Fibroblast of skin of left biceps (primary cell): ENCODE data around the gene SRD5A2.
A peak's percentile ranks its signal among the peaks of the same experiment; 100 is the strongest.
"Not testable (repeated sequence)": the region's sequence is repeated elsewhere in the genome, so short reads cannot be mapped to it uniquely, and the experiment has no call there.

Experiments
- DNase-seq, 2 experiments: peaks; one replicate each; pipeline ENCODE4 v3.0.0-alpha.2; 2013; ENCODE audit warnings: low read depth in 2 of 2

Gene SRD5A2

GRCh38 chr2:31533036-31533435, 47.7 kb downstream of the SRD5A2 start:
- no peak for DNase-seq

GRCh38 chr2:31531101-31531500, 49.6 kb downstream of the SRD5A2 start:
- DNase-seq, result no peak

GRCh38 chr2:31529256-31529655, 51.5 kb downstream of the SRD5A2 start:
- DNase-seq, result no peak

- no peak for DNase-seq
Observed at GRCh38 chr2:31528823-31529222, 51.9 kb downstream of the SRD5A2 start.

- DNase-seq, result no peak
Observed at GRCh38 chr2:31526946-31527732, 53.6 kb downstream of the SRD5A2 start.

- DNase-seq, result no peak
Observed at GRCh38 chr2:31525876-31526275, 54.9 kb downstream of the SRD5A2 start.

- no peak for DNase-seq
Observed at GRCh38 chr2:31524592-31524991, 56.1 kb downstream of the SRD5A2 start.

GRCh38 chr2:31523871-31524492, 56.8 kb downstream of the SRD5A2 start:
- DNase-seq, result peak; percentile 17 to 21

GRCh38 chr2:31522786-31523185, 58.0 kb downstream of the SRD5A2 start:
- DNase-seq, result no peak

GRCh38 chr2:31517442-31518203, 63.1 kb downstream of the SRD5A2 start:
- no peak for DNase-seq

GRCh38 chr2:31515586-31515985, 65.2 kb downstream of the SRD5A2 start:
- DNase-seq, result no peak

GRCh38 chr2:31513553-31513952, 67.2 kb downstream of the SRD5A2 start:
- DNase-seq, result no peak

GRCh38 chr2:31511376-31511775, 69.4 kb downstream of the SRD5A2 start:
- DNase-seq, result no peak

GRCh38 chr2:31505111-31505510, 75.6 kb downstream of the SRD5A2 start:
- DNase-seq, result no peak

- DNase-seq, result no peak
Observed at GRCh38 chr2:31504311-31504710, 76.4 kb downstream of the SRD5A2 start.

GRCh38 chr2:31496451-31496874, 84.3 kb downstream of the SRD5A2 start:
- DNase-seq, result not testable (repeated sequence)

GRCh38 chr2:31489339-31489738, 91.4 kb downstream of the SRD5A2 start:
- DNase-seq, result peak in 1 of 2 experiments; percentile 10

- DNase-seq, result no peak
Observed at GRCh38 chr2:31483246-31483645, 97.5 kb downstream of the SRD5A2 start.

GRCh38 chr2:31476511-31477180, 104.1 kb downstream of the SRD5A2 start:
- DNase-seq, result peak in 1 of 2 experiments; percentile 26

GRCh38 chr2:31475692-31476091, 105.0 kb downstream of the SRD5A2 start:
- DNase-seq, result peak in 1 of 2 experiments; percentile 33

- no peak for DNase-seq
Observed at GRCh38 chr2:31474296-31474695, 106.4 kb downstream of the SRD5A2 start.
